ENCODE measurements around the gene SELENOO.
A peak's percentile ranks its signal among the peaks of the same experiment; 100 is the strongest.
"Not testable (repeated sequence)": the region's sequence is repeated elsewhere in the genome, so short reads cannot be mapped to it uniquely, and the experiment has no call there.

SELENOO gene

DNA sequence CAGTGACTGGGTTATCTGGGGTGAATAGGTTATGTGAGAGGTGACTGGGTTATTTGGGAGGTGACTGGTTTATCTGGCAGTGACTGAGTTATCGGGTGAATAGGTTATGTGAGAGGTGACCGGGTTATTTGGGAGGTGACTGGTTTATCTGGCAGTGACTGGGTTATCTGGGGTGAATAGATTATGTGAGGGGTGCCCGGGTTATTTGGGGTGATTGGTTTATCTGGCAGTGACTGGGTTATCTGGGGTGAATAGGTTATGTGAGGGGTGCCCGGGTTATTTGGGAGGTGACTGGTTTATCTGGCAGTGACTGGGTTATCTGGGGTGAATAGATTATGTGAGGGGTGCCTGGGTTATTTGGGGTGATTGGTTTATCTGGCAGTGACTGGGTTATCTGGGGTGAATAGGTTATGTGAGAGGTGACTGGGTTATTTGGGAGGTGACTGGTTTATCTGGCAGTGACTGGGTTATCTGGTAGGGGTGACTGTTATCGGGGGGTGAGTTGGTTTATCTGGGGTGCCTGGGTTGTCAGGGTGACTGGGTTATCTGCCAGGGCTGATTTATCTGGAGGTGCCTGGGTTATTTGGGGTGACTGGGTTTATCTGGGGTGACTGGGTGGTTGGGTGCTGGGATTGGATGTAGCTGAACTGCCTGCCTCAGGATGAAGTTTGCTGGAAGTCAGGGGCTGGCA is 32.2 kb upstream of the SELENOO start:
- H2AFZ ChIP-seq (ENCODE audit: low read depth, low read length); H2BK12ac ChIP-seq (ENCODE audit: low read length in 2 of 2); H4K8ac ChIP-seq (ENCODE audit: low read length); H3K14ac ChIP-seq (ENCODE audit: low read length in 2 of 2); H3K36me3 ChIP-seq (ENCODE audit: control insufficient read depth in 1 of 2, insufficient read depth in 2 of 2, low read depth in 1 of 2, low read length in 2 of 2); H3K27ac ChIP-seq (ENCODE audit: low read length, poor library complexity, severe bottlenecking); H2AK5ac ChIP-seq (ENCODE audit: low read length, severe bottlenecking); H2BK120ac ChIP-seq (ENCODE audit: low read depth, low read length); H2BK5ac ChIP-seq (ENCODE audit: low read depth, low read length, poor library complexity, severe bottlenecking); H3K9ac ChIP-seq (ENCODE audit: low read length); H3K79me1 ChIP-seq (replicated peaks; ENCODE audit: low read length, poor library complexity, severe bottlenecking); H3K4me3 ChIP-seq (ENCODE audit: insufficient read depth in 1 of 2, low read depth in 1 of 2, low read length in 2 of 2); H3K4ac ChIP-seq (ENCODE audit: low read depth in 1 of 2, low read length in 2 of 2); H3K9me3 ChIP-seq (ENCODE audit: control insufficient read depth, low read length); H4K91ac ChIP-seq (ENCODE audit: low read length); H3K23ac ChIP-seq (ENCODE audit: low read length in 2 of 2); DNase-seq; H3K18ac ChIP-seq (ENCODE audit: low read depth in 1 of 2, low read length in 2 of 2); H2BK15ac ChIP-seq (ENCODE audit: low read depth, poor library complexity, severe bottlenecking); H3K4me2 ChIP-seq (ENCODE audit: low read length, poor library complexity, severe bottlenecking): not testable (repeated sequence)
- peaks cover 26 to 40% of the 10 kb centered on the region in 2 experiments for H3K27me3 ChIP-seq (ENCODE audit: control insufficient read depth in 1 of 2, insufficient read depth in 1 of 2, low read length in 2 of 2)
- 94% methylated on average over 5 of the region's 5 CpGs for WGBS
- peaks cover 12% of the 10 kb centered on the region for H3K4me1 ChIP-seq (ENCODE audit: control insufficient read depth, insufficient read depth, low read depth, low read length)

DNA sequence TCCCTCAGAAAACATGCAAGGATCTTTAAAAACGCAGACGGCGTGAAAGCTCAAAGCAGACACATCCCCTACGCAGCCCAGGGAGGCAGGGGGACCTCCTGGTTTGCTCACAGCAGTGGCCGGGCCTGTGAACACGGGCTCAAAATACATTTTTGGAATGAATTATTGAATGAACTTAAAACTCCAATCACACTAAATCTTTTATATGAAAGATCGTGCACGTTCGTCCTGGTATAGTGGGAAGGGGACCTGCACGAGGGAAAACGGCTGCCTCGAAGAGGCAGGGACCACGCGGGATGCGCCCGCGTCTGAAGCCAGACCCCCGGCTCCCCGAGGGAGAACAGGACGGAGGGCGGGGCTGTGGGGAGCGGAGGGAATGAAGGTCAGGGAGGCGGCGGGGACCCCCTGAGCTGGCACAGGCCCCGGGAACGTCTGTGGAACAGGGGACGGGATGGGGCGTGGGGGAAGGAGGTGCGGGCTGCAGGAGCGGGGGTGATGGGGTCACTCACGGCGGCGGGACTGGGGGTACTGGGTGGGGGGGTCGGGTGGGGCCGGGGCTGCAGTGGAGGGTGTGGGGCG is 31.5 kb upstream of the SELENOO start:
- Histone ChIP-seq H2BK120ac (ENCODE audit: low read depth, low read length) (peak overlapping the region; percentile 59), H3K79me1 (replicated peaks; ENCODE audit: low read length, poor library complexity, severe bottlenecking) (no peaks in the 10 kb centered on the region), H3K27ac (ENCODE audit: low read length, poor library complexity, severe bottlenecking) (no peak overlapping the region), H2AFZ (ENCODE audit: low read depth, low read length) (no peak overlapping the region), H2BK5ac (ENCODE audit: low read depth, low read length, poor library complexity, severe bottlenecking) (no peak overlapping the region), H3K14ac (ENCODE audit: low read length in 2 of 2) (no peak overlapping the region), H4K8ac (ENCODE audit: low read length) (no peak overlapping the region), H3K9me3 (ENCODE audit: control insufficient read depth, low read length) (no peaks in the 10 kb centered on the region), H3K4me1 (ENCODE audit: control insufficient read depth, insufficient read depth, low read depth, low read length) (peaks cover 12% of the 10 kb centered on the region), H3K27me3 (ENCODE audit: control insufficient read depth in 1 of 2, insufficient read depth in 1 of 2, low read length in 2 of 2) (peaks cover 26 to 44% of the 10 kb centered on the region in 2 experiments), H3K9ac (ENCODE audit: low read length) (no peak overlapping the region), H3K4ac (ENCODE audit: low read depth in 1 of 2, low read length in 2 of 2) (no peak overlapping the region), H2AK5ac (ENCODE audit: low read length, severe bottlenecking) (no peak overlapping the region), H4K91ac (ENCODE audit: low read length) (no peak overlapping the region), H2BK15ac (ENCODE audit: low read depth, poor library complexity, severe bottlenecking) (no peak overlapping the region), H3K18ac (ENCODE audit: low read depth in 1 of 2, low read length in 2 of 2) (no peak overlapping the region), H2BK12ac (ENCODE audit: low read length in 2 of 2) (no peak overlapping the region), H3K4me3 (ENCODE audit: insufficient read depth in 1 of 2, low read depth in 1 of 2, low read length in 2 of 2) (peak overlapping the region in 1 of 2 experiments; percentile 55), H3K4me2 (ENCODE audit: low read length, poor library complexity, severe bottlenecking) (no peak overlapping the region), H3K36me3 (ENCODE audit: control insufficient read depth in 1 of 2, insufficient read depth in 2 of 2, low read depth in 1 of 2, low read length in 2 of 2) (no peaks in the 10 kb centered on the region), H3K23ac (ENCODE audit: low read length in 2 of 2) (no peak overlapping the region)
- no peak for DNase-seq
- 25% methylated on average over 30 of the region's 36 CpGs for WGBS

- peaks cover 26 to 46% of the 10 kb centered on the region in 2 experiments for H3K27me3 ChIP-seq (ENCODE audit: control insufficient read depth in 1 of 2, insufficient read depth in 1 of 2, low read length in 2 of 2)
- H3K14ac ChIP-seq (ENCODE audit: low read length in 2 of 2), result no peak overlapping the region
- no peak overlapping the region for H3K27ac ChIP-seq (ENCODE audit: low read length, poor library complexity, severe bottlenecking)
- H2AFZ ChIP-seq (ENCODE audit: low read depth, low read length), result no peak overlapping the region
- peaks cover 12% of the 10 kb centered on the region for H3K4me1 ChIP-seq (ENCODE audit: control insufficient read depth, insufficient read depth, low read depth, low read length)
- H3K79me1 ChIP-seq (replicated peaks; ENCODE audit: low read length, poor library complexity, severe bottlenecking), result no peaks in the 10 kb centered on the region
- H3K4me3 ChIP-seq (ENCODE audit: insufficient read depth in 1 of 2, low read depth in 1 of 2, low read length in 2 of 2), result peak overlapping the region in 1 of 2 experiments; percentile 55
- 3% methylated on average over 41 of the region's 70 CpGs for WGBS
- no peak overlapping the region for H4K8ac ChIP-seq (ENCODE audit: low read length)
- peak overlapping the region in 1 of 2 experiments; percentile 60 for H2BK12ac ChIP-seq (ENCODE audit: low read length in 2 of 2)
- H2AK5ac ChIP-seq (ENCODE audit: low read length, severe bottlenecking), result no peak overlapping the region
- H3K4me2 ChIP-seq (ENCODE audit: low read length, poor library complexity, severe bottlenecking), result peak overlapping the region; percentile 82
- H3K23ac ChIP-seq (ENCODE audit: low read length in 2 of 2), result no peak overlapping the region
- no peak for DNase-seq
- H3K9ac ChIP-seq (ENCODE audit: low read length), result no peak overlapping the region
- H3K18ac ChIP-seq (ENCODE audit: low read depth in 1 of 2, low read length in 2 of 2), result peak overlapping the region in 1 of 2 experiments; percentile 57
- no peak overlapping the region for H2BK15ac ChIP-seq (ENCODE audit: low read depth, poor library complexity, severe bottlenecking)
- no peaks in the 10 kb centered on the region for H3K9me3 ChIP-seq (ENCODE audit: control insufficient read depth, low read length)
- no peak overlapping the region for H2BK5ac ChIP-seq (ENCODE audit: low read depth, low read length, poor library complexity, severe bottlenecking)
- no peak overlapping the region for H4K91ac ChIP-seq (ENCODE audit: low read length)
- peak overlapping the region; percentile 59 for H2BK120ac ChIP-seq (ENCODE audit: low read depth, low read length)
- no peak overlapping the region for H3K4ac ChIP-seq (ENCODE audit: low read depth in 1 of 2, low read length in 2 of 2)
- no peaks in the 10 kb centered on the region for H3K36me3 ChIP-seq (ENCODE audit: control insufficient read depth in 1 of 2, insufficient read depth in 2 of 2, low read depth in 1 of 2, low read length in 2 of 2)
Measured at GRCh38 chr22:50169774-50170341, 31.0 kb upstream of the SELENOO start.
